B cell (primary cell): ENCODE measurements around the gene LARGE1. TPM values are rescaled to one million over a fixed set of nuclear protein-coding genes. Genes with fewer than 3 reads are reported as not detected.

Source experiments
- ATAC-seq: fragments of 200-7000 bp; cut with Tn5 transposase; one replicate; pipeline ENCODE4 v1.10.0; 2021; ENCODE audit warnings: low read depth, mild to moderate bottlenecking, moderate number of reproducible peaks, moderate library complexity
- CTCF ChIA-PET: fragments of 350-600 bp; sonication (Branson Sonifier 250); formaldehyde crosslinking; loops from one replicate; lab custom pipeline; 2021; ENCODE audit warnings: antibody characterized with exemption, inconsistent platforms; lab: Charles Lee
- POLR2A ChIA-PET: fragments of 350-600 bp; sonication (Branson Sonifier 250); formaldehyde crosslinking; loops from one replicate; lab custom pipeline; 2021; ENCODE audit warnings: antibody characterized with exemption; lab: Charles Lee
- DNase-seq: peaks from one replicate; pipeline ENCODE4 v3.0.0; 2013
- H2AFZ ChIP-seq: 2 replicates; pipeline ENCODE4 v1.6.1; 2012; ENCODE audit warnings: mild to moderate bottlenecking, low read depth, low read length; ENCODE audit not compliant: insufficient read depth, poor library complexity, severe bottlenecking
- H3K27ac ChIP-seq, 2 donors: 1 replicate in 1 of 2; 2 replicates in 1 of 2; pipeline ENCODE4 v1.5.1; 2012 to 2013; ENCODE audit warnings: low read length in 2 of 2, mild to moderate bottlenecking in 2 of 2, moderate library complexity in 1 of 2
- H3K27me3 ChIP-seq, 4 experiments: fragments of 200-600 bp in 1 of 4; sonication (generic) in 1 of 4; replicated peaks in 1 of 4; 1 replicate in 2 of 4; 2 replicates in 2 of 4; pipeline versions ENCODE4 v1.6.1 to v1.7.0; 2013 to 2016; ENCODE audit warnings: low read length in 3 of 4, mild to moderate bottlenecking in 2 of 4, mixed read lengths in 1 of 4, moderate library complexity in 1 of 4; ENCODE audit not compliant: insufficient read depth in 4 of 4, control insufficient read depth in 3 of 4; ENCODE audit errors: control extremely low read depth in 1 of 4
- H3K36me3 ChIP-seq, 2 experiments: replicated peaks in 1 of 2; 1 replicate in 1 of 2; 2 replicates in 1 of 2; pipeline versions ENCODE4 v1.6.1 to v1.7.1; 2013; ENCODE audit warnings: low read length in 1 of 2; ENCODE audit not compliant: insufficient read depth in 2 of 2, control insufficient read depth in 1 of 2; ENCODE audit errors: control extremely low read depth in 1 of 2, extremely low read depth in 1 of 2
- H3K4me1 ChIP-seq, 2 donors: fragments of 200-600 bp in 1 of 2; sonication (generic) in 1 of 2; 1 replicate in 1 of 2; 2 replicates in 1 of 2; pipeline versions ENCODE4 v1.5.1 to v1.6.1; 2013 to 2017; ENCODE audit warnings: low read length in 2 of 2; ENCODE audit not compliant: control insufficient read depth in 2 of 2, insufficient read depth in 2 of 2
- H3K4me2 ChIP-seq: replicated peaks from 2 replicates; pipeline ENCODE3; 2012; ENCODE audit warnings: mild to moderate bottlenecking, low read depth, low read length; ENCODE audit not compliant: poor library complexity, severe bottlenecking
- H3K4me3 ChIP-seq, 5 experiments: fragments of 200-600 bp in 1 of 5; sonication (generic) in 1 of 5; 1 replicate in 3 of 5; 2 replicates in 2 of 5; pipeline versions ENCODE4 v1.5.1 to v1.7.0; 2011 to 2016; ENCODE audit warnings: low read length in 4 of 5, mild to moderate bottlenecking in 4 of 5, low read depth in 2 of 5, control low read depth in 1 of 5, moderate library complexity in 1 of 5; ENCODE audit not compliant: insufficient read depth in 1 of 5; ENCODE audit errors: control extremely low read depth in 1 of 5, extremely low read depth in 1 of 5
- H3K79me2 ChIP-seq: fragments of 200-600 bp; sonication (generic); one replicate; pipeline ENCODE4 v1.6.0; 2016; ENCODE audit warnings: low read length; ENCODE audit not compliant: control insufficient read depth, insufficient read depth
- H3K9ac ChIP-seq: fragments of 200-600 bp; sonication (generic); 2 replicates; pipeline ENCODE4 v1.6.1; 2017; ENCODE audit warnings: mild to moderate bottlenecking, low read length, moderate library complexity
- H3K9me3 ChIP-seq, 3 donors: one replicate each; pipeline versions ENCODE4 v1.6.1 to v1.7.1; 2013; ENCODE audit warnings: low read length in 2 of 3; ENCODE audit not compliant: control insufficient read depth in 2 of 3, insufficient read depth in 1 of 3; ENCODE audit errors: control extremely low read depth in 1 of 3
- H4K20me1 ChIP-seq: 2 replicates; pipeline ENCODE4 v1.6.0; 2012; ENCODE audit warnings: mild to moderate bottlenecking, low read length; ENCODE audit not compliant: insufficient read depth, control insufficient read depth, poor library complexity, severe bottlenecking
- H3K27ac Mint-ChIP-seq: one replicate; pipeline ENCODE4 v1.8.0; 2021; ENCODE audit warnings: mixed read lengths
- H3K27me3 Mint-ChIP-seq: one replicate; pipeline ENCODE4 v1.8.0; 2021; ENCODE audit warnings: mixed read lengths
- H3K4me1 Mint-ChIP-seq: one replicate; pipeline ENCODE4 v1.8.0; 2021; ENCODE audit warnings: mixed read lengths
- H3K4me3 Mint-ChIP-seq: one replicate; pipeline ENCODE4 v1.8.0; 2021; ENCODE audit warnings: mixed read lengths
- H3K9me3 Mint-ChIP-seq: one replicate; pipeline ENCODE4 v1.8.0; 2022; ENCODE audit warnings: mixed read lengths; ENCODE audit not compliant: insufficient read depth
- EZH2 ChIP-seq: IDR thresholded peaks from 2 replicates; pipeline ENCODE4 v1.6.1; 2012; ENCODE audit warnings: borderline replicate concordance, low read depth, mild to moderate bottlenecking, moderate library complexity, low read length; ENCODE audit not compliant: insufficient read depth, poor library complexity, severe bottlenecking
- WGBS: methylation state at CpG from one replicate; pipeline ENCODE4 v1.1.5; 2013; ENCODE audit warnings: missing lambda C conversion rate; ENCODE audit not compliant: insufficient coverage; 5-methylcytosine and 5-hydroxymethylcytosine counted together
- intact Hi-C: fragments of 100-400 bp; cut with micrococcal nuclease; formaldehyde crosslinking; loops from one replicate; pipeline ENCODE4 v1.10.0; 2022
- polyA plus RNA-seq: library from polyadenylated mRNA; depleted of rRNA; stranded (reverse); fragments of >200 nt; gene quantifications from 2 replicates; pipeline ENCODE4 v1.2.3, GENCODE V29; 2012
- total RNA-seq, 2 donors: library from RNA; stranded (reverse); fragments of 120-200 nt in 1 of 2; gene quantifications; 1 replicate in 1 of 2; 2 replicates in 1 of 2; pipeline versions ENCODE4 v1.2.3 to v1.2.4, GENCODE V29; 2013 to 2022
- TF ChIP-seq, protein P1 (sequence below): fragments of 200-600 bp; IDR thresholded peaks from one replicate; pipeline ENCODE4 v1.8.0; 2022; ENCODE audit warnings: antibody characterized with exemption, mild to moderate bottlenecking

The LARGE1 gene
- total and polyA plus RNA-seq, 2 donors (not counting 1 experiment from before 2014, with no cell fraction given), result 20.7 to 82.0 TPM

DNA sequence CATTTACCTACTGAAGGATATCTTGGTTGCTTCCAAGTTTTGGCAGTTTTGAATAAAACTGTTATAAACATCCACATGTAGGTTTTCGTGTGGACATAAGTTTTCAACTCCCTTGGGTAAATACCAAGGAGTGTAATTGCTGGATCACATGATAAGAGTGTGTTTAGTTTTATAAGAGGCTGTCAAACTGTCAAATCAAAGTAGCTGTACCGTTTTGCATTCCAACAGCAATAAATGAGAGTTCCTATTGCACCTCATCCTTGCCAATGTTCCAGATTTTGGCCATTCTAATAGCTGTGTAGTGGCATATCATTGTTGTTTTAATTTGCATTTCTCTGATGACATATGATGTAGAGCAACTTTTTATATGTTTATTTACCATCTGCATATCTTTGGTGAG is 671.3 kb downstream of the LARGE1 start:
- no peak overlapping the region for H3K4me3 ChIP-seq
- H3K36me3 ChIP-seq, result no peaks in the 10 kb centered on the region
- DNase-seq, result no peak
- no peak overlapping the region for H2AFZ ChIP-seq
- TF ChIP-seq, protein P1, sequence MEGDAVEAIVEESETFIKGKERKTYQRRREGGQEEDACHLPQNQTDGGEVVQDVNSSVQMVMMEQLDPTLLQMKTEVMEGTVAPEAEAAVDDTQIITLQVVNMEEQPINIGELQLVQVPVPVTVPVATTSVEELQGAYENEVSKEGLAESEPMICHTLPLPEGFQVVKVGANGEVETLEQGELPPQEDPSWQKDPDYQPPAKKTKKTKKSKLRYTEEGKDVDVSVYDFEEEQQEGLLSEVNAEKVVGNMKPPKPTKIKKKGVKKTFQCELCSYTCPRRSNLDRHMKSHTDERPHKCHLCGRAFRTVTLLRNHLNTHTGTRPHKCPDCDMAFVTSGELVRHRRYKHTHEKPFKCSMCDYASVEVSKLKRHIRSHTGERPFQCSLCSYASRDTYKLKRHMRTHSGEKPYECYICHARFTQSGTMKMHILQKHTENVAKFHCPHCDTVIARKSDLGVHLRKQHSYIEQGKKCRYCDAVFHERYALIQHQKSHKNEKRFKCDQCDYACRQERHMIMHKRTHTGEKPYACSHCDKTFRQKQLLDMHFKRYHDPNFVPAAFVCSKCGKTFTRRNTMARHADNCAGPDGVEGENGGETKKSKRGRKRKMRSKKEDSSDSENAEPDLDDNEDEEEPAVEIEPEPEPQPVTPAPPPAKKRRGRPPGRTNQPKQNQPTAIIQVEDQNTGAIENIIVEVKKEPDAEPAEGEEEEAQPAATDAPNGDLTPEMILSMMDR, result no peak
- TF ChIP-seq EZH2, result no peak
- Mint-ChIP-seq H3K27me3 (no peaks in the 10 kb centered on the region), H3K4me1 (peaks cover 9% of the 10 kb centered on the region), H3K4me3 (no peak overlapping the region), H3K9me3 (peaks cover 2% of the 10 kb centered on the region), H3K27ac (no peak overlapping the region)
- no peaks in the 10 kb centered on the region for H3K79me2 ChIP-seq
- no peaks in the 10 kb centered on the region for H3K4me1 ChIP-seq
- no peak overlapping the region for H3K27ac ChIP-seq
- ATAC-seq, result no peak
- H3K9ac ChIP-seq, result no peak overlapping the region
- H3K9me3 ChIP-seq, result peaks cover 0 to 10% (median 5%) of the 10 kb centered on the region in 3 donors
- no peak overlapping the region for H3K4me2 ChIP-seq
- H4K20me1 ChIP-seq, result no peaks in the 10 kb centered on the region
- WGBS, result no CpG with 5 or more reads among the region's 2 CpGs
- ChIA-PET CTCF (interaction anchor here (0.6 kb wide), 1 partner anchor 186 kb away, joined by 3 read pairs; no protein-coding TSS in a partner anchor), POLR2A (no interaction called here)
- intact Hi-C loops, result no loop called here
- H3K27me3 ChIP-seq, result no peaks in the 10 kb centered on the region

DNA sequence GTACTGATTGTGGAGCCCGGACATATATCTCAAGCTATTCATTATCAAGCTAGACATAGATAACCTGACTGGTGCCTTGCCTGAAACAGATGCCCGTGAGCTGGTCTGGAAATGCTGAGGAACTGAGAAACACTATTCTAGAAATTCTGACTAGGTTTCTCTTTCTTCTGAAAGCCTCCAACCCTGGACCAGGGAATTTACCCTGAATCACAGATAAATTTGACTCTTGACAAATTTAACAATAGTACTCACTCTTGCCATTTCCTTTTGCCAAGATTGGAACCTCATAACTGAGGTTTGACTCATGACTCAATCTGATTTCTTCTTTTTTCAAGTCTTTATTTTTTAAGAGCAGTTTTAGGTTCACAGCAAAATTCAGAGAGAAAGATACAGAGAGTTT is 672.5 kb downstream of the LARGE1 start:
- H3K4me3 ChIP-seq, result no peak overlapping the region
- no peak overlapping the region for H2AFZ ChIP-seq
- H3K79me2 ChIP-seq, result no peaks in the 10 kb centered on the region
- H3K27me3 ChIP-seq, result no peaks in the 10 kb centered on the region
- no peaks in the 10 kb centered on the region for H3K27me3 Mint-ChIP-seq
- H3K27ac Mint-ChIP-seq, result no peak overlapping the region
- H4K20me1 ChIP-seq, result no peaks in the 10 kb centered on the region
- TF ChIP-seq, protein P1, result no peak
- no peak for TF ChIP-seq EZH2
- no peaks in the 10 kb centered on the region for H3K36me3 ChIP-seq
- CTCF ChIA-PET, result interaction anchor here (0.9 to 1.4 kb wide), 2 partner anchors 54 to 271 kb away, joined by 3 to 4 read pairs; no protein-coding TSS in a partner anchor
- no peak overlapping the region for H3K27ac ChIP-seq
- no peak overlapping the region for H3K4me3 Mint-ChIP-seq
- no peak for ATAC-seq
- peaks cover 0 to 10% (median 5%) of the 10 kb centered on the region in 3 donors for H3K9me3 ChIP-seq
- H3K9ac ChIP-seq, result no peak overlapping the region
- peaks cover 2% of the 10 kb centered on the region for H3K9me3 Mint-ChIP-seq
- DNase-seq, result no peak
- no peaks in the 10 kb centered on the region for H3K4me1 ChIP-seq
- H3K4me2 ChIP-seq, result no peak overlapping the region
- POLR2A ChIA-PET, result interaction anchor here (0.7 kb wide), 1 partner anchor 51 kb away, joined by 3 read pairs; no protein-coding TSS in a partner anchor
- 60% methylated on average over 1 of the region's 2 CpGs for WGBS
- intact Hi-C loops, result no loop called here
- H3K4me1 Mint-ChIP-seq, result peaks cover 9% of the 10 kb centered on the region
